Uterus (tissue), 2 donors: Measurements from ENCODE around the gene CDK4.

Source experiments
- POLR2A ChIP-seq, 2 donors: fragments of 450-650 bp; IDR thresholded peaks; one replicate each; pipeline ENCODE4 v1.6.1; 2016; ENCODE audit warnings: antibody characterized with exemption in 2 of 2, mild to moderate bottlenecking in 1 of 2, moderate library complexity in 1 of 2
- TF ChIP-seq, protein P1 (sequence below), 4 experiments: fragments of 200-600 bp in 2 of 4; fragments of 450-650 bp in 2 of 4; sonication (generic) in 2 of 4; IDR thresholded peaks; one replicate each; pipeline ENCODE4 v1.5.1; 2016 to 2019; ENCODE audit warnings: antibody characterized with exemption in 4 of 4, mild to moderate bottlenecking in 2 of 4, moderate library complexity in 1 of 4

- TF ChIP-seq, protein P1, sequence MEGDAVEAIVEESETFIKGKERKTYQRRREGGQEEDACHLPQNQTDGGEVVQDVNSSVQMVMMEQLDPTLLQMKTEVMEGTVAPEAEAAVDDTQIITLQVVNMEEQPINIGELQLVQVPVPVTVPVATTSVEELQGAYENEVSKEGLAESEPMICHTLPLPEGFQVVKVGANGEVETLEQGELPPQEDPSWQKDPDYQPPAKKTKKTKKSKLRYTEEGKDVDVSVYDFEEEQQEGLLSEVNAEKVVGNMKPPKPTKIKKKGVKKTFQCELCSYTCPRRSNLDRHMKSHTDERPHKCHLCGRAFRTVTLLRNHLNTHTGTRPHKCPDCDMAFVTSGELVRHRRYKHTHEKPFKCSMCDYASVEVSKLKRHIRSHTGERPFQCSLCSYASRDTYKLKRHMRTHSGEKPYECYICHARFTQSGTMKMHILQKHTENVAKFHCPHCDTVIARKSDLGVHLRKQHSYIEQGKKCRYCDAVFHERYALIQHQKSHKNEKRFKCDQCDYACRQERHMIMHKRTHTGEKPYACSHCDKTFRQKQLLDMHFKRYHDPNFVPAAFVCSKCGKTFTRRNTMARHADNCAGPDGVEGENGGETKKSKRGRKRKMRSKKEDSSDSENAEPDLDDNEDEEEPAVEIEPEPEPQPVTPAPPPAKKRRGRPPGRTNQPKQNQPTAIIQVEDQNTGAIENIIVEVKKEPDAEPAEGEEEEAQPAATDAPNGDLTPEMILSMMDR (IDR thresholded peaks at IDR 0.05) = no peak
- no peak for TF ChIP-seq POLR2A (IDR thresholded peaks at IDR 0.05)
Measured at GRCh38 chr12:57739914-57740538, 12.1 kb downstream of the CDK4 start.
